Astrocyte of the cerebellum (primary cell): Measurements from ENCODE around the gene AKAP14.
"Not testable (repeated sequence)": the region's sequence is repeated elsewhere in the genome, so short reads cannot be mapped to it uniquely, and the experiment has no call there.

ENCODE experiments used
- DNase-seq: peaks from one replicate; pipeline ENCODE4 v3.0.0-alpha.2; 2011; ENCODE audit warnings: low read depth
- H3K4me3 ChIP-seq: 2 replicates; pipeline ENCODE4 v1.5.1; 2011; ENCODE audit warnings: mild to moderate bottlenecking, low read depth, low read length, moderate library complexity
- in situ Hi-C: cut with HindIII; loops from 2 replicates; pipeline ENCODE4 v1.10.0; 2017; ENCODE audit warnings: low sequenced_read_pairs
- TF ChIP-seq, protein P1 (sequence below): IDR thresholded peaks from 2 replicates; pipeline ENCODE4 v1.5.1; 2012; ENCODE audit warnings: low read length, low read depth, moderate library complexity, mild to moderate bottlenecking; ENCODE audit errors: missing control alignments

The AKAP14 gene

DNA sequence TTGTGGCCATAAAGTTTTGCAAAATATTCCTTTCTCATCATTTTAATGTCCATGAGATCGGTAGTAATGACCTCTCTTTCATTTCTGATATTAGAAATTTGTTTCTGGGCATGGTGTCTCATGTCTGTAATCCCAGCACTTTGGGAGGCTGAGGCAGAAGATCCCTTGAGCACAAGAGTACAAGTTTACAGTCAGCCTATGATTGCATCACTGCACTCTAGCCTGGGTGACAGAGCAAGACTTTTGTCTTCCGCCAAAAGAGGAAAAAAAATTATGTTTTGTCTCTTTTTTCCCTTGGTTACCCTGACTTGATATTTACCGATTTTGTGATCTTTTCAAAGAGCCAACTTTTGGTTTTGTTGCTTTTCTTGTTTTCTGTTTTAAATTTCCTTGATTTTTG lies 58.7 kb downstream of the AKAP14 start:
- in situ Hi-C loops: no loop called here
- H3K4me3 ChIP-seq: no peak overlapping the region
- TF ChIP-seq, protein P1, sequence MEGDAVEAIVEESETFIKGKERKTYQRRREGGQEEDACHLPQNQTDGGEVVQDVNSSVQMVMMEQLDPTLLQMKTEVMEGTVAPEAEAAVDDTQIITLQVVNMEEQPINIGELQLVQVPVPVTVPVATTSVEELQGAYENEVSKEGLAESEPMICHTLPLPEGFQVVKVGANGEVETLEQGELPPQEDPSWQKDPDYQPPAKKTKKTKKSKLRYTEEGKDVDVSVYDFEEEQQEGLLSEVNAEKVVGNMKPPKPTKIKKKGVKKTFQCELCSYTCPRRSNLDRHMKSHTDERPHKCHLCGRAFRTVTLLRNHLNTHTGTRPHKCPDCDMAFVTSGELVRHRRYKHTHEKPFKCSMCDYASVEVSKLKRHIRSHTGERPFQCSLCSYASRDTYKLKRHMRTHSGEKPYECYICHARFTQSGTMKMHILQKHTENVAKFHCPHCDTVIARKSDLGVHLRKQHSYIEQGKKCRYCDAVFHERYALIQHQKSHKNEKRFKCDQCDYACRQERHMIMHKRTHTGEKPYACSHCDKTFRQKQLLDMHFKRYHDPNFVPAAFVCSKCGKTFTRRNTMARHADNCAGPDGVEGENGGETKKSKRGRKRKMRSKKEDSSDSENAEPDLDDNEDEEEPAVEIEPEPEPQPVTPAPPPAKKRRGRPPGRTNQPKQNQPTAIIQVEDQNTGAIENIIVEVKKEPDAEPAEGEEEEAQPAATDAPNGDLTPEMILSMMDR: no peak
- no peak for DNase-seq

DNA sequence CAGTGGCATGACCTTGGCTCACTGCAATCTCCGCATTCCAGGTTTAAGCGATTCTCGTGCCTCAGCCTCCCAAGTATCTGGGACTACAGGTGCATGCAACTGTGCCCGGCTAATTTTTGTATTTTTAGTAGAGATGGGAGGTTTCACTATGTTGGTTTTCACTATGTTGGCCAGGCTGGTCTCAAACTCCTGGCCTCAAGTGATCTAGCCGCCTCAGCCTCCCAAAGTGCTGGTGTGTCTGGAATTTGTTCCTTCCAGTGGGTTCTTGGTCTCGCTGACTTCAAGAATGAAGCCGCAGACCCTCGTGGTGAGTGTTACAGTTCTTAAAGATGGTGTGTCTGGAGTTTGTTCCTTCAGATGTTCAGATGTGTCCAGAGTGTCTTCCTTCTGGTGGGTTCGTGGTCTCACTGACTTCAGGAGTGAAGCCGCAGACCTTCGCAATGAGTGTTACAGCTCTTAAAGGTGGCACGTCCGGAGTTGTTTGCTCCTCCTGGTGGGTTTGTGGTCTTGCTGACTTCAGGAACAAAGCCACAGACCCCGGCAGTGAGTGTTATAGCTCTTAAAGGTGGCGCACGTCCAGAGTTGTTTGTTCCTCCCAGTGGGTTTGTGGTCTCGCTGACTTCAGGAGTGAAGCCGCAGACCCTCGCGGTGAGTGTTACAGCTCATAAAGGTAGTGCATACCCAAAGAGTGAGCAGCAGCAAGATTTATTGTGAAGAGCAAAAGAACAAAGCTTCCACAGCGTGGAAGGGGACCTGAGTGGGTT lies 60.3 kb downstream of the AKAP14 start:
- in situ Hi-C loops, DNase-seq: not testable (repeated sequence)

DNA sequence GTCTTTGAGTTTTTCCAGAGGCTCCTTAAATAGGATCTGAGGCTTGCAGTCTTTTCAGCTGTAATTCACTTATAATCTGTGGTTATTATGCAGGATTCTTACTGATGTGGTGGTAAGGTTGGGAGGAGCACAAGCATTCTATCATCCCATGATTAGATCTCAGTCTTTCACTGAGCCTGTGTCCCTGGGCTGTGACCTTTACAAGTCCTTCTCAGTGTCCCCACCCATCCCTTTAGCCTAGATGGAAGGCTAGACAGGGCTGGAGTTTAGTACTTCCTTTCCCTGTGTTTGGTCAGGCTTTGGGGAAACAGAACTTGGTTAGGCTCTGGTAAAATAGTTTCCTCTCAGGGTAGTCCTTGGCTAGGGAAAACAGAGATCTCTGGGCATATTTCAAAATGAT lies 64.9 kb downstream of the AKAP14 start:
- DNase-seq: no peak
- in situ Hi-C loops: no loop called here
- no peak overlapping the region for H3K4me3 ChIP-seq
- TF ChIP-seq, protein P1: no peak

More for the DNA sequence above, 60.3 kb downstream of the AKAP14 start:
- H3K4me3 ChIP-seq: not testable (repeated sequence)

DNA sequence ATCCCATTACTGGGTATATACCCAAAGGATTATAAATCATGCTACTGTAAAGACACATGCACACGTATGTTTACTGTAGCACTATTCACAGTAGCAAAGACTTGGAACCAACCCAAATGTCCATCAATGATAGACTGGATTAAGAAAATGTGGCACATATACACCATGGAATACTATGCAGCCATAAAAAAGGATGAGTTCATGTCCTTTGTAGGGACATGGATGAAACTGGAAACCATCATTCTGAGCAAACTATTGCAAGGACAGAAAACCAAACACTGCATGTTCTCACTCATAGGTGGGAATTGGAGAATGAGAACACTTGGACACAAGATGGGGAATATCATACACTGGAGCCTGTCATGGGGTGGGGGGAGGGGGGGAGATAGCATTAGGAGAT lies 71.1 kb downstream of the AKAP14 start:
- in situ Hi-C loops, H3K4me3 ChIP-seq, DNase-seq: not testable (repeated sequence)
